NCI-H526 treated with DMSO at 0.1 percent for 48 hours (cell line): ENCODE measurements around the gene DISP3.

Experiments
- DNase-seq: peaks from one replicate; lab custom pipeline; 2025; lab: John Stamatoyannopoulos, UW

Gene DISP3

GRCh38 chr1:11461531-11462137 lies 17.3 kb upstream of the DISP3 start:
- DNase-seq, result no peak

GRCh38 chr1:11462224-11462923 lies 16.6 kb upstream of the DISP3 start:
- no peak for DNase-seq

DNA sequence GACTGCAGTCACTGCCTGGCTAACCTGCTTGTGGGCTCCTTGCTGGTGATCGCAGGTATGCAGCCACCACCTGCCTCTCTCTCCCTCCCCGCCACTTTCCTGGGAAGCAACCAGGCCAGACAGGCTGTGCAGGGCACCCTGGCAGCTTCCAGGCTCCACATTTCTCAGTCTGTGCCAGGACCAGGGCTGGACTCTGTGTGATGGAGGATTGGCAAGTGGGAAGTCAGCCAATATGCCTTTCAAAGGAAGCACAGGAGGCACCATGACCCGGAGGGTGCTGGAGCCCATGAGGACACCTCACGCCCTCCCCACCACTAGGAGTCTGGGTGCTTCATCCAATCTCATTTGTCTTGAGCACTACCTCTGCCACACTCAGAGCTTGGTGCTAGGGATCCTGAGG lies 15.8 kb upstream of the DISP3 start:
- DNase-seq, result no peak

GRCh38 chr1:11465307-11465706 lies 13.6 kb upstream of the DISP3 start:
- no peak for DNase-seq

GRCh38 chr1:11466416-11466815 lies 12.5 kb upstream of the DISP3 start:
- DNase-seq, result no peak

GRCh38 chr1:11468878-11469277 lies 10.1 kb upstream of the DISP3 start:
- no peak for DNase-seq

DNA sequence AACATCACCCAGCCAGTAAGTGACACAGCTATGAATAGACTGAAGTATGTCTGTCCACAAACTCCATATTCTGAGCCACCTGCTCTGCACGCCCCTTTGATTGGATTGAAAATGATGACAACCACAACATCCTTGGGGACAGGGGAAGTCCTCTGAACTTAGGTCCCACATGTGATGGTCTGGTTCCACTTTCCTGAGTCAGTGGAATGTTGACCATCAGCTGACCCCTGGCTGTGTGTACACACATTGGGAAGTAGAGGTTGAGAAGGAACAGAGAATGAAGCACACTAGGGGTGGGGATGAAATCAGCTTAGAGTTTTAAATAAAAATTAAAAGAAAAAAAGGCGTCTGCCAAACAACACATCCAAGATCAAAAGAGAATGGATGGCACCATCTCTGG lies 8.0 kb upstream of the DISP3 start:
- DNase-seq, result no peak

- no peak for DNase-seq
Measured at GRCh38 chr1:11471473-11471872, 7.5 kb upstream of the DISP3 start.

GRCh38 chr1:11472284-11472683 lies 6.7 kb upstream of the DISP3 start:
- no peak for DNase-seq

DNA sequence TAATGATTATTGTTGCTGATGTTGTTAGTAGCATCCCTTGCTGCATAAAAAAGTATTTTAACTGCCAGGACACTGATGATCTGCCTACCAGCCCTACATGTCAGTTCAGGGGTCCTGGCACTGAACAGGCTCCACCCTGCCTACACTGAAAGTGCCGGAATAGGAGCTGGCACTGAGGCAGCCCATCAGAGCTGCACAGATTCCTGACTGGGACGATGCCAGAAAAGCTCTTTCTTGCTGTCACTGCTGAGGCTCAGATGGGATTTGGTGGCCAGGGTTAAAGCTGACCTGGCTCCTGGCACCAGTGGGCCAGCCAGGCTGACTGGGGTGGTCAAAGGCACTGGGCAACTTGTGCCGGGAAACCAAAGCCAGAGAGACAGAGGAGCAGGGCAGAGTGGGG lies 6.2 kb upstream of the DISP3 start:
- DNase-seq, result no peak

DNA sequence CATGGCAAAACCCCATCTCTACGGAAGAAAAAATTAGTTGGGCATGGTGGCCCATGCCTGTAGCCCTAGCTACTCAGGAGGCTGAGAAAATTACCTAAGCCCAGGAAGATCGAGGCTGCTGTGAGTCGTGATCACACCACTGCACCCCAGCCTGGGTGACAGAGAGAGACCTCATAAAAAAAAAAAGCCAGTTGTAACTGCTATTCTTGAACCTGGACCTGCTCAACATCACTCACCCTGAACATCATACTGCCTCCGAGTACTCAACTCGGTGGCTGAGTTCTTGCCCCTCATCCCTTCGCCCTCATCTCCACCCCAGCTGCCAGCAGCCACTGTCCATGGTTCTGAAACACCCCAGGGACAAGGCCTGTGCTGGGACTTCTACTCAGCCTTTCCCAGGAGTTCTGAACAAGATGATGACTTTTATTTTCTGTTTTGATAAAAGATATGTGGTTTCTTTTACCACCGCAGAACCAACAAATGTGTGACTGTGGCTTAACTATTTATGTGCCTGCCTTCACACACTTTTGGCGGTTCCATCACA lies 5.4 kb upstream of the DISP3 start:
- no peak for DNase-seq

GRCh38 chr1:11474826-11475225 lies 4.1 kb upstream of the DISP3 start:
- no peak for DNase-seq

GRCh38 chr1:11475748-11476147 lies 3.2 kb upstream of the DISP3 start:
- DNase-seq, result no peak

GRCh38 chr1:11479375-11479979 lies 522 bp downstream of the DISP3 start:
- no peak for DNase-seq

DNA sequence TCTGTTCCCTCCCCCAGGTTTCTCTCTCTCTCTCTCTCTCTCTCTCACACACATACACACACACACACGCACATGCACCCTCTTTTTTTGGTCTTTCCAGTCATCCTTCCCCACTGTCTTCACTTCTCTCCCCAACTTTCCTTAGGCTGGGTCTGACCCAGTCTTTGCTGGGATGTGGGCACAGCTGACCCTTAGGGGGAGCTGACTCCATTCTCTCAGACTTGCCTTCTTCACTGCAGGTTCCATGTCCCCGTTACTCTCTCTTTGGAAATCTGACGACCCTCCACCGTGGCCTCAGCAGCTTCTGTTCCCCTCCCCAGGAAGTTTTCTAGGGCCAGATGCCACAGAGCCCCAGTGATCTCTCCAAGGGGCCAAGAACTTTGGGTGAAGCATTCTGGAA lies 2.1 kb downstream of the DISP3 start:
- no peak for DNase-seq

- no peak for DNase-seq
Measured at GRCh38 chr1:11482198-11482597, 3.2 kb downstream of the DISP3 start.

DNA sequence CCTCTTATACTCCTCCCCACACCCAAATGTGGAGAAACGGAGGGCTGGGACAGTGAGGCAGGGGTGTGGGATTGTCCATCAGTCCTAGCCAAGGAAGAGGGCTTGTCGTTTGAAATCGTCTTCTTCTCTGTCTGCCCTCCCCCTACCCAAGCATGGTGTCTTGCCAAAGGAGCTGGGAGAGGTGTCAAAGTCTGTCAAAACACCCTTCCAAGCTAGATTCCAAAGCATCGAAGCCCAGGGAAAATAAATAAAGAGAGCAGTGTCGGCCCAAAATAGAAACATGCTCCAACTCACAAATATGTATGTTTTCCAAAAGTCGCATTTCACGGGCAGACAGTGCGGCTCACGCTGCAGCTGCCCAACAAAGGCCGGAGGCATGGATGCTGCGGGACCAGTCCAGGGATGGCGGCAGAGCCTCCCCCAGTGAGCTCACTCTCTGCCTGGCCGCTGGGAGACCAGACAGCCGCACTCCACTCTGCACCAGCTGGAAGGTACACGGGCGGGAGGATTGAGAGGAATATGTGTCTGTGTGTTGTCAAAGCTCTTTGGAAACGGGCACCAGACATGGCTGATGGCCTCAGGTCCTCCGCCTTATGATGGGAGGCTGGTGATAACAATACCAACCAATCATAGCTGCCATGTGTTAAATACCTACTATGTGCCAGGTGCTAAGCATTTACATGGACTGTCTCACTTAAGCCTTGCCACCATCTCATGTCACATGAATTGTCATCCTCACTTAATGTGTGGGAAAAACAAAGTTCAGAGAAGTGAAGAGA lies 3.9 kb downstream of the DISP3 start:
- no peak for DNase-seq

- no peak for DNase-seq
Measured at GRCh38 chr1:11483581-11484320, 4.8 kb downstream of the DISP3 start.

GRCh38 chr1:11484321-11484655 lies 5.3 kb downstream of the DISP3 start:
- DNase-seq, result no peak

GRCh38 chr1:11485191-11485590 lies 6.2 kb downstream of the DISP3 start:
- no peak for DNase-seq

DNA sequence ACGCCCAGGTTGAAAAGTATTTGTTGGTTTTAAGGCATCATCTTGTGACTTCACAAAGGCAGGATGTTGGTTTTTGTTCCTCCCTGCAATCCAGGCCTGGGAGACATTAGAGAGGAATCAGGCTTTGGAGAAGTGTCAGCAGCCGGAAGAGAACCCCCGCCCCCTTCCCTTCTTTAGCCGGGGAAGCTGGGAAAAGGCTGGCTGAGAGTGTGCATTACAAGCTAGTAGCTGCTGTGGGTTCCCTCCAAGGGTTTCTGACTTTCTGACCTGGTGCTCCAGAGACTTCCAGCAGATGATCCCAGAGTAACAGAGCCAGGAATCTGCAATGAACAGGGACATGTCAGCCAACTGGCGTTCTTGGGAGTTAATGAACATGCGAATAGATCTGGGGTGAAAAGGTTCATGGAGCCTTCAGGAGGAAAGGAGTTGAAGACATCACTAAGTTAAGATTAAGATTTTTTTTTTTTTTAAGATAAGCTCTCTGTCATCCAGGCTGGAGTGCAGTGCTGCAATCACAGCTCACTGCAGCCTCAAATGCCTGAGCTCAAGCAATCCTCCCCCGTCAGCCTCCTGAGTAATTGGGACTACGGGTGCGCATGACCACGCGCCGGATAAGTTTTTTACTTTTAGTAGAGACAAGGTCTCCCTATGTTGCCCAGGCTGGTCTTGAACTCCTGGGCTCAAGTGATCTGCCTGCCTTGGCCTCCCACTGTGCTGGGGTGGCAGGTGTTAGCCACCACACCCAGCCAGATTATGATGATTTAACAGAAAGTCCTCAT lies 7.5 kb downstream of the DISP3 start:
- no peak for DNase-seq
